Stimulated activated CD4-positive, alpha-beta T cell treated with anti-CD3 and anti-CD28 coated beads, Interleukin-15, amount 100 ng/mL, for 1 hour (primary cell): Measurements from ENCODE around the gene LRRC32.
"Not testable (repeated sequence)": the region's sequence is repeated elsewhere in the genome, so short reads cannot be mapped to it uniquely, and the experiment has no call there.

Experiments
- DNase-seq, 2 donors: peaks; one replicate each; pipeline ENCODE4 v3.0.0-alpha.2; 2020; ENCODE audit warnings: low read depth in 1 of 2, low spot score in 1 of 2

LRRC32 gene

GRCh38 chr11:76616676-76617552, 53.6 kb downstream of the LRRC32 start:
- DNase-seq: no peak

GRCh38 chr11:76615950-76616349, 54.6 kb downstream of the LRRC32 start:
- DNase-seq: no peak

- DNase-seq: no peak
These were observed 55.9 kb downstream of the LRRC32 start for GRCh38 chr11:76614471-76615179.

GRCh38 chr11:76613901-76614300, 56.6 kb downstream of the LRRC32 start:
- no peak for DNase-seq

GRCh38 chr11:76612226-76612625, 58.3 kb downstream of the LRRC32 start:
- no peak for DNase-seq

- no peak for DNase-seq
These were observed 59.6 kb downstream of the LRRC32 start for GRCh38 chr11:76610871-76611475.

GRCh38 chr11:76610371-76610770, 60.2 kb downstream of the LRRC32 start:
- DNase-seq: no peak

GRCh38 chr11:76609736-76610370, 60.7 kb downstream of the LRRC32 start:
- no peak for DNase-seq

- DNase-seq: not testable (repeated sequence)
These were observed 61.6 kb downstream of the LRRC32 start for GRCh38 chr11:76608879-76609460.

- not testable (repeated sequence) for DNase-seq
These were observed 62.3 kb downstream of the LRRC32 start for GRCh38 chr11:76608228-76608627.
